Measurements from ENCODE around the gene TNFSF9. TPM values are rescaled to one million over a fixed set of nuclear protein-coding genes. Genes with fewer than 3 reads are reported as not detected.
"Not testable (repeated sequence)": the region's sequence is repeated elsewhere in the genome, so short reads cannot be mapped to it uniquely, and the experiment has no call there.

The TNFSF9 gene
- polyA plus RNA-seq, 4 donors = 0.20 to 2.4 (median 0.39) TPM

- no peak for DNase-seq (ENCODE audit: low read depth in 4 of 4, low spot score in 3 of 4)
These were observed 27.2 kb upstream of the TNFSF9 start for GRCh38 chr19:6503407-6504201.

- not testable (repeated sequence) for DNase-seq (ENCODE audit: low read depth in 4 of 4, low spot score in 3 of 4)
These were observed 22.6 kb upstream of the TNFSF9 start for GRCh38 chr19:6508028-6508771.

- no peak for DNase-seq (ENCODE audit: low read depth in 4 of 4, low spot score in 3 of 4)
These were observed 21.5 kb upstream of the TNFSF9 start for GRCh38 chr19:6509118-6509971.

DNA sequence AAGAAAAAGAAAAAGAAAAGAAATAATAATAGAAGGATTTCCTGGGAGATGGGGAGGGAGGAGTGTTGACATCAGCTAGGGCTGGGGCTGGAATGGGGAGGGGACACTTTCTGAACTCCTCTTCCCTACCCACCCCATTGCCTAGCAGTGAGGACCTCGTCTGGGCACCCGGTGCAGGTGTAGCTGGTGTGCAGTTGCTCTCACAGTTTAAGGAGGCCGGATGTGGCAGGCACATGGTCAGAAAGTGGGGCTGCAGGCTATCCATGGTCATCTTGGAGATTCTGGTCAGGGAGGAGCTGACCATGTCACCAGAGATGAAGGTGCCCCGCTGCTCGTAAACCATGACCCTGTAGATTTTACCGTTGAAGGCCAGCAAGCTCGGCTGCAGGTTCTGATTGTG lies 20.2 kb upstream of the TNFSF9 start:
- DNase-seq (ENCODE audit: low read depth in 4 of 4, low spot score in 3 of 4) = no peak

DNA sequence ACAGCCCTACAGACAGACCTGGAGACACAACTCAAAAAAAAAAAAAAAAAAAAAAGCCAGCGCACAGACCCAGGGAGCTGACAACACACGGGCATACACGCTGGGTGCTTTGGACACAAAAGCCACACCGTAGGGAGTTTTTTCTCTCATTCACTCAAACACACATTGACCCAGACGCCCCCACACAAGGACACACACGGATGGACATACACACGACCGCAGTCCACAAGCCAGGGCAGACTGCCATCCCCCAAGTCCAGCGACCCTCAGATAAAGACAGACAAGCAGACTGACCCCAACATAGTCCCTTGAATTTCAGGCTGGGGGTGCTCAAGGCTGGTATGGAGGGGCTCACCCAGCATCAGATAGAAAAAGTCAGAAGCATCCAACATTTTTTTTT lies 16.7 kb upstream of the TNFSF9 start:
- DNase-seq (ENCODE audit: low read depth in 4 of 4, low spot score in 3 of 4) = no peak

GRCh38 chr19:6514926-6515544 lies 15.8 kb upstream of the TNFSF9 start:
- no peak for DNase-seq (ENCODE audit: low read depth in 4 of 4, low spot score in 3 of 4)

- peak; percentile 67 to 82 (median 79) for DNase-seq (ENCODE audit: low read depth in 4 of 4, low spot score in 3 of 4)
These were observed 14.7 kb upstream of the TNFSF9 start for GRCh38 chr19:6516018-6516658.

DNA sequence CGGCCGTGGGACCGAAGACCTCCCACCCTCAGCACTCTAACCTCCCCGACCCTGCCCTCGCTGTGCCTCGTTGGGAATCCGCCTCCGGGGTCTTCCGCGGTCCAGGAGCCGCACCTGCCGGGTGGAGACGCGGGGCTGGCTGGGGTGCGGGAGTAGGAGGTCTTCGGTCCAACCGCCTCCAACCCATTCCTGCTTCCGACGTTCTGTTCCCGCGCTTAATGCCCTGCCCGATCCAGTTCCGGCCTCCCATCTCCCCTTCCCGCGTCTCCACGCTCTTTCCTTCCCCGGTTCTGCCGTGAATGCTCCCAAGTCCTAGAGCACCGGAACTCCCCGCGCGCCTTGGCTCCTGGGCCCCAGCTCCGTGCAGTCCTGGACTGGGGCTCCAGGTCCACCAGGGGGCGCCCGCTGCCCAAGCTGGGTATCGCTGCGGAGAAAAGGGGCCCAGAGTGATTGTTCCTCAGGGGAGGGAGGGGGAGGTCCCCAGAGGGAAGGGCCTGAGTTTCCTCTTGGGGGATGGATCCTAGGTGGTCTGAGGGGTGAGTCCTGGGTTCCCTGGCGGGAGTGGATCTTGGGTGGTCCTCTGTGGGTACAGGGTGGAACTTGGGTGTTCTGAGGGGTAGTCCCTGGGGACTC lies 14.1 kb upstream of the TNFSF9 start:
- DNase-seq (ENCODE audit: low read depth in 4 of 4, low spot score in 3 of 4) = peak; percentile 64 to 76 (median 74)

DNA sequence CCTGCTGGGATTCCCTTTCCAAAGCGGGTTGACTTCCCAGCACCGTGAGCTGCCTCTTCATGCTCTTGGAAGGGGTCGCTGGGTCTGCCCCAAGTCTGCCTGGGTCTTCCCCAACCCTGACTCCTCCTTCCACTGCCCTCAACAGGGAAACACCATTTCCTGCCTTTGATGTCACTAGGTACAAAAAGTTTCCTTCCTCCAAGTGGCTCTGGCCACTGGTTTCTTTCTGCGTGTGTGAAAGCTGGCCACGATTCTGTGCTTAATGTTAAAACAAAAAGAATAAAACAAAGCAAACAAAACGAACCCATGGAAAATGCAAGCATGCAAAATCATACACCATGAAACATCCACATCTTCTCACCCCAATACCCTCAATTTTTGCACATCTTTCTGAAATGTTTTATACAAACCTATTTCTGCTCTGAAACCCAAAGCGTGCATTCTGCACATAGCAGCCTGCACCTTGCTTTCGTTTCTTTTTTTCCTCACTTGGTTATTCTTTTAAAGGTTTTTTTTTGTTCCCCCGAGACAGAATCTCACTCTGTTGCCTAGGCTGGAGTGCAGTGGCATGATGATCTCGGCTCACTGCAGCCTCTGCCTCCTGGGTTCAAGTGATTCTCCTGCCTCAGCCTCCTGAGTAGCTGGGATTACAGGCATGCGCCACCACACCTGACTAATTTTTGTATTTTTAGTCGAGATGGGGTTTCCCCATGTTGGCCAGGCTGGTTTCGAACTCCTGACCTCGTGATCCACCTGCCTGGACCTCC lies 12.5 kb upstream of the TNFSF9 start:
- no peak for DNase-seq (ENCODE audit: low read depth in 4 of 4, low spot score in 3 of 4)

GRCh38 chr19:6519289-6519688 lies 11.5 kb upstream of the TNFSF9 start:
- no peak for DNase-seq (ENCODE audit: low read depth in 4 of 4, low spot score in 3 of 4)

- DNase-seq (ENCODE audit: low read depth in 4 of 4, low spot score in 3 of 4) = no peak
These were observed 8.8 kb upstream of the TNFSF9 start for GRCh38 chr19:6521718-6522646.

DNA sequence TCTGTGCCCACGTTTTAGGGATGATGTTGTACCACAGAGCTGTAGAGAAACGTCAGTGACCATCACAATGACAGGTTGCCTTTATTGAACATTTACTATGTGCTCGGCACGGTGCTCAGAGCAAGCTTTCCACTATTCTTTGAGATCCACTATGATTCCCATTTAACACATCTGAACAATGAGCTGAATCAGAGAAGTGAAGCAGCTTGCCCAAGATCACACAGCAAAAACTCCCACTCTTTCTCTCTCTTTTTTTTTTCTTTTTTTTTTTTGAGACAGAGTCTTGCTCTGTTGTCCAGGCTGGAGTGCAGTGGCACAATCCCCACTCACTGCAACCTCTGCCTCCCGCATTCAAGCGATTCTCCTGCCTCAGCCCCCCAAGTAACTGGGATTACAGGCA lies 8.1 kb upstream of the TNFSF9 start:
- DNase-seq (ENCODE audit: low read depth in 4 of 4, low spot score in 3 of 4) = no peak

DNA sequence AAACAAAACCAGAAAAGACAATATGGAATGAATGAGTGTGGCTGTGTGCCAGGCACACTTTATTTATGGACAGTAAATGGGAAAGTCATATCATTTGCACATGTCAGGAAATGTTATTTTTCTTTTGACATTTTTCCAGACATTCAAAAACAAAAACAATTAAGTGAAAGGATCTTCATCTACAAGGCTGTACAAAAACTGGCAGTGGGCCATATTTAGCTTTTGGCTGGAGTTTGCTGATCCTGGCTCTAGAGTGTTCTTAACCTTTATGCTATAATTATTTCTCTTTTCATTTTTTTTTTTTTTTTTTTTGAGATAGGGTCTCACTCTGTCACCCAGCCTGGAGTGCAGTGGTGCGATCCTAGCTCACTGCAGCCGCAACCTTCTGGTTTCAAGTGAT lies 6.5 kb upstream of the TNFSF9 start:
- DNase-seq (ENCODE audit: low read depth in 4 of 4, low spot score in 3 of 4) = no peak

GRCh38 chr19:6527893-6528543 lies 2.8 kb upstream of the TNFSF9 start:
- no peak for DNase-seq (ENCODE audit: low read depth in 4 of 4, low spot score in 3 of 4)

DNA sequence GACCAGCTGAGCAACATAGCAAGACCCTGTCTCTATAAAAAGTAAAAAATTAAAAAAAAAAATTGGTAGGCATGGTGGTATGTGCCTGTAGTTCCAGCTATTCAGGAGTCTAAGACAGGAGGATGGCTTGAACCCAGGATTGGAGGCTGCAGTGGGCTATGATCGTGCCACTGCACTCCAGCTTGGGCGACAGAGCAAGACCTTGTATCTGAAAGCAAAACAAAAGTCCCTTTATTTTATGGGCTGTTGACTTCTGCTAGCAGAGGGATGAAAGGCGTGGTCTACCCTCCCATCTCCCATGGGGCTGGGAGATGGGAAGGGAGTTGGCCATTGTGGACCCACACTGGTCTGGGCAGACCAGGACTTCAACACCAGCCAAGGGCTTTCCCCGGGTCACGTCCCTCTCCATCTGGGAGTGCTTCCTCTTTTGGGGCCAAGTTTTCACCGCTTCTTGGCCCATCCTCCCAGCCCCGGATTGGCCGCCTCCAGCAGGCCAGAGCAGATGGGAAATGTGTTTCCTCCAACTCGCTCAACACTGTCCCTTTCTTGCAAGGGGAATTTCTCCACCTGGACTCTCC lies 2.2 kb upstream of the TNFSF9 start:
- no peak for DNase-seq (ENCODE audit: low read depth in 4 of 4, low spot score in 3 of 4)

DNA sequence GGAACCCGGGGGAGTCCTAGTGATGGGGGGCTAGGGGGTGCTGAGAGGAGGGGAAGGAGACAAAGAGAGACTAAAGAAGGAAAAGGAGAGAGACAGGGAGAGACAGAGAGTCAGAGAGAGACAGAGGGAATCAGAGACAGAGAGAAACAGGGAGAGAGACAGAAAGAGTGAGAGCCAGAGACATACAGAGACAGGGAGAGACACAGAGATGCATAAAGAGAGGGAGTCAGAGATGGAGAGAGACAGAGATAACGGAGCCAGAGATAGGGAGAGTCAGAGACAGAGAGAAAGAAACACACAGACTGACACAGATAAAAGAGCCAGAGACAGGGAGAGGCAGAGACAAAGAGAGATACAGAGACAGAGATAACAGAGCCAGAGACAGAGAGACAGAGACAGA lies 1.5 kb upstream of the TNFSF9 start:
- DNase-seq (ENCODE audit: low read depth in 4 of 4, low spot score in 3 of 4) = no peak

DNA sequence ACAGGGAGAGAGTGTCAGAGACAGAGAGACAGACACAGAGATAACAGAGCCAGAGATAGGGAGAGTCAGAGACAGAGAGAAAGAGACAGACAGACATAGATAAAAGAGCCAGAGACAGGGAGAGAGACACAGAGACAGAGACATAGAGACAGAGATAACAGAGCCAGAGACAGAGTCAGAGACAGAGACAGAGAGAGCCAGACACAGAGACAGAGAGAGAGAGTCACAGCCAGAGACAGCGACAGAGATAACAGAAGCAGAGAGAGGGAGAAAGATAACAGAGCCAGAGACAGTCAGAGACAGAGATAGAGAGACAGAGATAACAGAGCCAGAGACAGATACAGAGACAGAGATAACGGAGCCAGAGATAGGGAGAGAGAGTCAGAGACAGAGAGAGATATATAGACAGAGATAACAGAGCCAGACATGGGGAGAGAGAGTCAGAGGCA lies 865 bp upstream of the TNFSF9 start:
- no peak for DNase-seq (ENCODE audit: low read depth in 4 of 4, low spot score in 3 of 4)
